GM12892 (cell line): ENCODE results near the gene DOCK1.

ENCODE experiments used
- POLR2A ChIP-seq: IDR thresholded peaks from 2 replicates; pipeline ENCODE4 v1.6.1; 2011; ENCODE audit warnings: low read depth, low read length, control low read depth
- POLR2AphosphoS5 ChIP-seq: IDR thresholded peaks from 2 replicates; pipeline ENCODE4 v1.6.1; 2011; ENCODE audit warnings: low read depth, low read length, control low read depth

DNA sequence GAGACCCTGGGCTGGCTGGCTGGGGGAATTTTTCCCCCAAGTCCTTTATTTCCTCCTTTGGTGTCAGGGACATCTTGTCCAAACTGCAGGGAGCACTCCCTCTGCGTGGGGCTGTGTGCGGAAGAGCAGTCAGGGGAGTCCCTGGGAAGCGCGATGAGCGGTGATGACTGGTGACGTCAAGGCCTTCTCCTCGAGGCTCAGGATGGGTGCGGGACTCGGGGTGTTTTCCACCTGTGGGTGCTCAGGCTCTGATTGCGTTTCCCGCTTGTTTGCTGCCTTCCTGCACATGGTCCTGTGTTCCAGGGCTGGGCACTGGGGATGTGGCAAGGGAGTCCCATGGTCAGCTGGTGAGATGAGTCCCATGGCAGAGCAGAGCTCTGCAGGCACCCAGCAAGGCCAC, 101.2 kb downstream of the DOCK1 start:
- TF ChIP-seq POLR2AphosphoS5 = no peak
- no peak for TF ChIP-seq POLR2A
